GM18511 (cell line): ENCODE data around the gene XKR3.
"Not testable (repeated sequence)": the region's sequence is repeated elsewhere in the genome, so short reads cannot be mapped to it uniquely, and the experiment has no call there.

Source experiments
- ATAC-seq: cut with Tn5 transposase; IDR thresholded peaks from one replicate; pipeline ENCODE4 v1.9.1; 2021; ENCODE audit warnings: mild to moderate bottlenecking, moderate library complexity; ENCODE audit not compliant: unreplicated experiment

The XKR3 gene

DNA sequence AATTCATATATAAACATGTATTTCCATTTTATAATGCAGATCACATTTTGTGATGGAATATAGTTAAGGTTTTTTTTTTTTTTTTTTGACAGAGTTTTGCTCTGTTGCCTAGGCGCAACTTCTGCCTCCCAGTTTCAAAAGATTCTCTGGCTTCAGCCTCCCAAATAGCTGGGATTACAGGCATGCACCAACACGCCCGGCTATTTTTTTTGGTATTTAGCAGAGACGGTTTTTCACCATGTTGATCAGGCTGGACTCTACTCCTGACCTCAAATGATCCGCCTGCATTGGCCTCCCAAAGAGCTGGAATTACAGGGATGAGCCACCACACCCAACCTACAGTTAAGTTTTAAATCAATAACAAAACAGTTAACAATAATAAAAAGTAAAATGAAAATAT, 18.8 kb downstream of the XKR3 start:
- ATAC-seq = no peak

DNA sequence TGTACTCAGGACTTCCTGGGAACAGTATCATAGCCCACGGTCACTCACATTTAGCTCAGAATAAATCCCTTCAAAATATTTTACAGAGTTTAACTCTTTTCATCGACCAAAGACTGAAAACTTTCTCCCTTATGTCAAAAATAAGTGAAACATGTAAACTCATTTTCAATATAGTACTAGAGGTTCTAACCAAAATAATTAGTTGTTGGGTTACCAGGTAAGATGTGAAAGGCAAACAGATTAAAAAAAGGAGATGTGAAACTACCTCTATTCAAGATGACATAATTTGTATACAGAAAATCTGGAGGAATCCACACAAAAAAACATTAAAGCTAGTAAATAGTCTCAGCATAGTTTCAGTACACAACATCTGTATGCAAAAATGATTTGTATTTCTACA, 20.3 kb downstream of the XKR3 start:
- no peak for ATAC-seq

DNA sequence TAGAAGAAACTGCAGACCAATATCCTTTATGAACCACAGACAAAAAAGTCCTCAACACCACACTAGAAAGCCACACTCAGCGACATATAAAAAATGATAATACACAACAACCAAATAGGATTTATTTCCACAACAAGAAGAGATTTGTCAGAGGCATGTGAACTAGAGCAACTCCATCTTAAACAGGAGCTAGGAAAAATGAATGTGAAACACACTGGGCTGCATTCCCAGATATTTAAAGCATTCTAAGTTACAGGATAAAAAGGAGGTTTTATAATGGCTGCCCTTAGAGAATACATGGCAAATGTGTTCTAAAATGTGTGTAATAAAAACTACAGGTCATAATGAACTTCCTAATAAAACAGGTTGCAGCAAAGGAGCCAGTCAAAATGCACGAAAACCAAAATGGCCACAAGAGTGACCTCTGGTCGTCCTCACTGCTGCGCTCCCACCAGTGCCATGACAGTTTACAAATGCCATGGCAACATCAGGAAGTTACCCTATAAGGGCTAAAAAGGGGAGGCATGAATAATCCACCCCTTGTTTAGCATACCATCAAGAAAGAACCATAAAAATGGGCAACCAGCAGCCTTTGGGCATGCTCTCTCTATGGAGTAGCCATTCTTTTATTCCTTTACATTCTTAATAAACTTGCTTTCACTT, 21.8 kb downstream of the XKR3 start:
- ATAC-seq = no peak

DNA sequence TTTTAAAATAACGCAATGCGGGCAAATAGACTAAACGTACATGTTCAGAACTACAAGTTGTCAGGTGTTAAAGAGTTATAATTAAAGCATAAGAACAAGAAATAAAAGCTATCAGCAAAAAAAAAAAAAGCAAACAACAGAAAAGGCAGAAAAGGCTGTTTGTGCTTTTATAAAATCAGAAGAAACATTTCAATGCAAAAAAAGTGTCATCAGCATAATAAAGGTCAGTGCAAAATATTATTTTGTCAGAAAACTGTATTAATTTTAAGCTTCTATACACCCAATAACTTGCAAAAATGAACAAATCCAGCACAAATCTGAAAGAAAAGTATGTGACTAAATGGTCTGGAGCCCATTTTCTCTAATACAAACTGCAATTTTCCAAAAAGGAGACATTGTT, 23.6 kb downstream of the XKR3 start:
- ATAC-seq = no peak

DNA sequence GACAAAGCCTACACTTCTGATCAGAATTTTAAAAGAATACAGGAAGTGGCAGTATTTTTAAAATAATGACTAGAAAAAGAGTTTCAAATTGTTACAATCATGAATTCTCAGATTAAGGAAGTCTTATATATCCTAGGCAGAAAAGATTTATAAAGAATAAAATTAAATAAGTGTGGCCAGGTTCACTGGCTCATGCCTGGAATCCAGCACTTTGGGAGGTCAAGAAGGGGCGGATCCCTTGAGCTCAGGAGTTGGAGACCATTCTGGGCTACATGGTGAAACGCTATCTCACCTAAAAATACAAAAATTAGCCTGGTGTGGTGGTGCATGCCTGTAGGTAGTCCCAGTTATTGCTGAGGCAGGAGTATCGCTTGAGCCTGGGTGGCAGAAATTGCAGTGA, 24.1 kb downstream of the XKR3 start:
- ATAC-seq = no peak

DNA sequence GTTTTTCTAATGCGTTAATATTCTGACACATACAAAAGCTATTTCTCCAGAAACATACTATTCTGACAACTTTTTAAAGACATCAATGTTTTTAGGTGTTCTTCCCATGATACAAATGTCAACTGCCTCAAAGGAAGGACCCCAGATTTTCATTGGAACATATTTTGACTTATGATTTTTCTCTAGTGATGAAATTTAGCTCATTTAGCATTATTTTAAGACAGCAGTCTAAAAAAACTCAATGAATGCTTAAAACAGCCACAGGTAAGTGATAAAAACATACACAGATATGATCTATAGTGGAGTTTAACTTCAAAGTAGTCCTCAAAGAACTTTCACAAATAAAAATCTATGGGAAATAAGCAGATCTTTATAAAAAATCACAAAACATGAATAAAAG, 24.9 kb downstream of the XKR3 start:
- ATAC-seq = no peak

DNA sequence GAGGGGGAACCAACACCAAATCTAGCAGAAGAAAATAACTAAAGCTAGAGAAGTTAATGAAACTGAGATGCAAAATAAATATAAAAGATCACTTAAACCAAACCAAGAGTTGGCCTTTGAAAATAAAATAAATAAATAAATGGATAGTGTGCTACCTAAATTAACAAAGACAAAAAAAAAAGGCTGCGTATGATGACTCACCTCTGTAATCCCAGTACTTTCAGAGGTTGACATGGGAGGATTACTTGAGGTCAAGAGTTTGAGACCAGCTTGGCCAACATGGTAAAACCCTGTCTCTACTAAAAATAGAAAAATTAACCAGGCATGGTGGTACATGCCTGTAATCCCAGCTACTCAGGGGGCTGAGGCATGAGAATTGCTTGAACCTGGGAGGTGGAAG, 29.7 kb downstream of the XKR3 start:
- not testable (repeated sequence) for ATAC-seq

DNA sequence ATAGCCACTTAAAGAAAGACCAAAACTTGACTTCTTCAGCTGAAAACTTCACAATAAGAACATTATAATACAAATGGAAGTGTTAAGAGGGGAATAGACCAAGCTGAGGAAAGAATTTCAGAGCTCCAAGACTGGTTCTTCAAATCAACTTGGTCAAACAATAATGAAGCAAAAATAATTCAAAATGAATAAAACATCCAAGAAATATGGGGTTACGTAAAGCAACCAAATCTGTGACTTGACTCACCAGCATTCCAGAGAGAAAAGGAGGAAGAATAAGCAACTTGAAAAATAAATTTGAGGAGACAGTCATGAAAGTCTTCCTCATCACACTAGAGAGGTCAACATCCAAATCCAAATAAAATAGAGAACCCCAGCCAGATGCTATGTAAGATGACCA, 31.4 kb downstream of the XKR3 start:
- ATAC-seq = no peak

DNA sequence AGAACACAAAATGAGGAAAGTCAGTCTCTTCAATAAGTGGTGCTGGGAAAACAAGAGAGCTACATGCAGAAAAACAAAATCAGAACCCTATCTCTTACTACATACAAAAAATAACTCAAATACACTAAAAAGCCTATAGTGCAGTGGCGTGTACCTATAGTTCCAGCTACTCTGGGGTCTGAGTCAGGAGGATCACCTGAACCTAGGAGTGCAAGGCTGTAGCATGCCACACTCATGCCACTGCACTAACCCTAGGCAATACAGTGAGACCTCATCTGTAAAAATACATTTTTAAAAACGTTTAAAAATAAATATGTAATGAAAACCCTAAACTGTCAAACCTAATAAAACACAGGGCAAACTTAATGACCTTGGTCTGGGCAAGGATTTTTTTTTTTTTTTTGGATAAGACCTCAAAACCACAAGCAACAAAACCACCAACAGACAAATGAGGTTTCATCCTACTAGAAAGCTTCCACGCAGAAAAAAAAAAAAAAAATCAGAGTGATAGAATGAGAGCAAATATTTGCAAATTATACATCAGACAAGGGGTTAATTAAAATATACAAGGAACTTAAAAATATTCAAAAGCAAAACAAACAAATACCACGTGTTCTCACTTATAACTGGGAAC, 35.2 kb downstream of the XKR3 start:
- no peak for ATAC-seq

DNA sequence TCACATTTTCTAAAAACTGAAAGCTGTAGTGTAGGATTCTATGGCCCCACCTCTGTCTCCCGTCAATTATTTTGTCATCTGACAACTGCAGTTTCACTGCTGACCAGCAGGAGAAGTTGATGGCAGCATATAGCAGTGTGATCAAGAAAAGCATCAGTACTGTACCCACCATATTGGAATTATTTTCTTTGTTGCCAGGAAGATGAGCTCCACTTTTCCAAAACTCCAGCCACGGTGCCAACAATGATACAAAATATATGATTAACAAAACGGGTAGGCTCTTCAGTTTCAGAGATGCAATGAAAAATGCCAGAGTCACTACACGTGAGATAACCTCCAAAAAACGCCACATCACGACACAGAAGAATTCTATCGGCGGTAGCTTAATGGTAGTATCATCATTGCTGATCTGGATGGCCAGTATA, 41.3 kb downstream of the XKR3 start:
- ATAC-seq = no peak

DNA sequence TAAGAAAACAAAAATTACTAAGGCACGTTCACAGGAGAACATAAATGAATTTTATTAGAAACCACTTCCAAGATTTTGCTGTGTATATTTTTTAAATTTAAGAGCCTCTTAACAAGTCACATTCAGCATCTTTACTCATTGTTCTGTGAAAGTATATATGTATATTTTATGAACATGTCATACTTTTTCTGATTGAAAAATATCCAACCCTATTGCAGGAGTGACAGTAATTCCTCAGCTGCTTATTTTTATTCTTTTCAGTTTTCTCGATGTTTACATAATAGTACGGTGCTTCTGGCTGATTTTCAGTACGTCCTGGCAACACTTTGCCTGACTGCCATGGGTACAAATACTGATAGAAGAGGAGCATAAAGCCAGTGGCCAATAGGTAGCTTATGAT, 41.8 kb downstream of the XKR3 start:
- ATAC-seq = no peak

DNA sequence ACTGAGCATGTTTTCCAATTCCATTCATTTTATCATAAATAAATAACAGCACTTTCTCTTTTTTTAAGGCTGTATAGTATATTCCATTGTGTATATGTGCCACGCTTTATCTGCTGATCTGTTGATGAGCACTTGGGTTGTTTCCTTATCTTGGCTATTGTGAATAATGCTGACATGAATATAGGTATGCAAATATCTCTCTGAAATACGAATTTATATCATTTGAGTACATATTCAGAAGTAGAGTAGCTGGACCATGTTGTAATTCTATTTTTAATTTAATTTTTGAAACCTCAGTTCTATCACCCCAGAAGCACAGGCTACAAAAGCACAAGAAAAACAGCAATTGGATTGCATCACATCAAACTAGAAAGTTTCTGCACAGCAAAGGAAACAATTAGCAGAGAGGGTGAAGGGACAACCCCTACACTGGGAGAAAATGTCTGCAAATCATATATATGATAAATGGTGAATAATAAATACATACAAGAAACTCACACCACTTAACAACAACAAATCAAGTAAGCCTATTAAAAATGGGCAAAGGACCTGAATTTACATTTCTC, 43.4 kb downstream of the XKR3 start:
- ATAC-seq = no peak

DNA sequence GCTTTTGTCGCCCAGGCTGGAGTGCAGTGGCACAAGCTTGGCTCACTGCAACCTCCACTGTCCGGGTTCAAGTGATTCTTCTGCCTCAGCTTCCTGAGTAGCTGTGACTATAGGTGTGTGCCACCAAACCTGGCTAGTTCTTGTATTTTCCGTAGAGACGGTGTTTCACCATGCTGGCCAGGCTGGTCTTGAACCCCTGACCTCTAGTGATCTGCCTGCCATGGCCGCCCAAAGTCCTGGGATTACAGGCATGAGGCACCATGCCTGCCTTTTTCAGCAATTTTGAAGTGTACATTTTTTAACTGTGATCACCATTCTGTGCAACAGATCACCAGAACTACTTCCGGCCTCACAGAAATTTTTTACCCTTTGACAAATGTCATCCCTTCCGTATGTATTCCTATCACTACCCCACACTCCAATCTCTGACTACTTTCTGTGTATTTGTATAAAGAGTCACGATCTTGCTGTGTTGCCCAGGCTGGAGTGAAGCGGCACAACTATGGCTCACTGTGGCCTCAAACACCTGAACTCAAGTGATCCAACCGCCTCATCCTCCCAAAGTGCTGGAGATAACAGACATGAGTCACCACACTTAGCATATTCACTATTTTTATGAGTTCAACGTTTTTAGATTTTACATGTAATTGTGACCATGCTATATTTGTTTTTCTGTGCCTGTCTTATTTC, 44.0 kb downstream of the XKR3 start:
- no peak for ATAC-seq

DNA sequence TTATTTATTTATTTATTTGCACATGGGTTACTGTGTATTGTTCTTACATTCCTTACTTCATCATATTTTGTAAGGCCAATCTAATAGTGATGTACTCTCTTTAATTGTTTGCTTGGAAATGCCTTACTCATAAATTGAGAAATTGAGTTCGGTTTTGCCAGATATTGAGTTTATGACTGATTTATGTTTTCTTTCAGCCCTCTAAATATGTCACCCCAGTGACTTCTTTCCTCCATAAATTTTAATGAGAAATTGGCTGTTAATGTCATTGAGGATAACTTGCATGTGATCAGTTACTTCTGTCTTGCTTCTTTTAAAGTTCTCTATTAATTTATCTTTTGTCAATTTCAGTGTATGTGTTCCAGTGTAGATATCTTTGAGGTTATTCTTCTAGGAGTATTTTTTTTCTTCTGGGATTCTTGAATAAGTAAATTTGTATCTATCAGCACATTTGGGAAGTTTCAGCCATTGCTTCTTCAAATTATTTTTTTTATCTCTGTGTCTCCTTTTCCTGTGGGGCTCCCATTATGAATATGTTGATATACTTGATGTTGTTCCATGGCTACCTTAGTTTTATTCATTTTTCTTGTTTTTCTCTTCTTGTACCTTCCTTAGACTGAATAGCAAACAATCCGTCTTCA, 47.8 kb downstream of the XKR3 start:
- ATAC-seq = no peak

DNA sequence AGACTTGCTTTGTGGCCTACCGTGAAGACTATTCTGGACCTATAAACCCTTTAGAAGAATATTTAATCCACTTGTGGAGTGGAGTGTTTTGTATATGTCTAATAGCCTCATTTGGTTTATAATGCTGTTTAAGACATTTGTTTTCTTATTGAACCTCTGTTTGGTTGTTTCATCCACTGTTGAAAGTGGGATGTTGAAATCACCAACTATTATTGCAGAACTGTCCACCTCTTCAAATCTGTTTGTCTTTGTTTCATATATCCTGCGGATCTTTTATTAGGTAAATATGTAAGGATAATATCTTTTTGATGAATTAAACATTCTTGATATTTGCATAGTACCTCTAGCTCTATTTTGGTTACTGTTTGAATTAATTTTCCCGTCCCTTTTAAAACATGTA, 49.1 kb downstream of the XKR3 start:
- no peak for ATAC-seq

DNA sequence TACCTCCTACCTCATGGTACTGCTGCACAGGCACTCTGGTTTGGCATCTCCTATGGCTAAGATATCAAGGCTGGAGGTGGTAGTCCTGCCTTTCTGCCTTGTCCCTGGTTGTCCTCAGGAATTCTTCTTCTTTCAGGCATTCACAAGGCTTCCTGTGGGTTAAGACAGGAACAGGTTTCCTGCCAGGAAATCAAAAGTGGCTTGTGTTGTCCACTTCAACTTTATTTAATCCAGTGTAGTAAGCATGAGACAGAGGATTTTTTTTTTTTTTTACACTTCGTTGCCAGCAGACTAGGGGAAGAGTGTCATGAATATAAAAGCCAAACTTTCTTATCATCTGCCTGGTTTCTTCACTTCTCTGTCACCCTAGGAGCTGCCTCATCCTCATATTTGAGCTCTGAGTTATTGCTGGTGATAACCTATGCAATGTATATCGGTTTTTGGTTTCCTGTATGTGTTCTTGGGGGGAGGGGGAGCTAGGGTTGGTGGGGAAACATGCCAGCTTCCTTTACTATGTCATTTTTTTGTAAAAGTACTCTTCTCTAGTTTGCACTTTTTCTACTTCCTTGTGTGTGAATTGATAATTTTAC, 50.2 kb downstream of the XKR3 start:
- ATAC-seq = no peak

DNA sequence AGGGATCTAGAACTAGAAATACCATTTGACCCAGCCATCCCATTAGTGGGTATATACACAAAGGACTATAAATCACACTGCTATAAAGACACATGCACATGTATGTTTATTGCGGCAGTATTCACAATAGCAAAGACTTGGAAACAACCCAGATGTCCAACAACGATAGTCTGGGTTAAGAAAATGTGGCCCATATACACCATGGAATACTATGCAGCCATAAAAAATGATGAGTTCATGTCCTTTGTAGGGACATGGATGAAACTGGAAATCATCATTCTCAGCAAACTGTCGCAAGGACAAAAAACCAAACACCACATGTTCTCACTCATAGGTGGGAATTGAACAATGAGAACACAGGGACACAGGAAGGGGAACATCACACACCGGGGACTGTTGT, 53.6 kb downstream of the XKR3 start:
- ATAC-seq = not testable (repeated sequence)

DNA sequence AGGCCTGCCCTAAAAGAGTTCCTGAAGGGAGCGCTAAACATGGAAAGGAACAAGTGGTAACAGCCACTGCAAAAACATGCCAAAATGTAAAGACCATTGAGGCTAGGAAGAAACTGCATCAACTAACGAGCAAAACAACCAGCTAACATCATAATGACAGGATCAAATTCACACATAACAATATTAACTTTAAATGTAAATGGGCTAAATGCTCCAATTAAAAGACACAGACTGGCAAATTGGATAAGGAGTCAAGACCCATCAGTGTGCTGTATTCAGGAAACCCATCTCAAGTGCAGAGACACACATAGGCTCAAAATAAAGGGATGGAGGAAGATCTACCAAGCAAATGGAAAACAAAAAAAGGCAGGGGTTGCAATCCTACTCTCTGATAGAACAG, 57.3 kb downstream of the XKR3 start:
- ATAC-seq = not testable (repeated sequence)

DNA sequence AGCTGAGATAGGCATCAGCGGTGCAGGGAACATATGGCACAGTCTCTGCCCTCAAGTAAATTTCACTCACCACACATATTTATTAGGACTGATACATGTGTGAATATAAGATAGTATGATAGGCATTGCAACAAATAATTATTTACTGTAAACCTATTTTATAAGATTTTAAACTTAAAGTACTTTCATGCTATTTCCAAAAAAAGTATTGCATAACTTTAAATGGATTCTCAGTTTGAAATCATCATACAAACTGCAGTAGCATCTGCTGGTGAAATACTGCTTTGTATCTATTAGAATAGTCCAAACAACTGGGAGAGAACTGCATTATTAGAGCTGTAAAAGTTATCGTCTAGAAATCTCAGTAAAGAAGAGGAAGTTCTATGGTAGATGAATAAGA, 63.0 kb downstream of the XKR3 start:
- not testable (repeated sequence) for ATAC-seq

DNA sequence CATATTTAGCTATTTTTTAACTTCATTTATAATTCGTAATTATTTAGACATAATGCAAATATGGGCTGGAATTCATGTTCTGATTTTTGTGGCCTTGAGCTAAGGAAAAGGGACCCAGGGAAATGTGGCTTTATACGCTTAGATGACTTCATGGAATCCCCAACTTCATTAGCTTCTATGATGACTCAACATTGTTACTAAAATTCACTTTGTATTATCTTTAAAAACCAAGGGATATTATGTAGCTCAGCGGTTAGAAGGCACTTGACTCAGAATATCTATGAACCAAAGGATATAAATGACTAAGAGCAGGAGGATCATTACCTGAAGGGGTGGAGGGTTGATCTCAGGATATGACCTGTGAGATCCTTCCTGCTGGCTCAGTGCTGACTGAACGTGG, 64.8 kb downstream of the XKR3 start:
- ATAC-seq = not testable (repeated sequence)

DNA sequence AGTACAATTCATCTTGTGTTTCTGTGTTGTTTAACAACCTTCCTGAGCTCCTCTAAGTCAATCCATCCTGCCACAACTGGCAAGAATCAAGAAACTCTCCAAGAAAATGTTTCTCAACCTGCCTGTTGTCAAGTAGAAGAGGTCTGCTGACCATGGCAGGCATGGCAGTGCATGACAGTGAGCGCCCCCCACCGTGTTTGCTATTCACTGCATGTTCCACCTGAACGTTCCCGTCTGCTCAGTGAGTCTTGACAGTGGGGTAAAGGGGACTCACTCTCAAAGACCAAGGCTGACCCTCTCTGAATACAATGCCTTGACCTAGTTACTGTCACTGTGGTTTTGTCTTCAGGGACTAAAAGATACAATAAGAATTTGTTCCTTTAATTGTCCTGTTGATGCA, 75.9 kb downstream of the XKR3 start:
- not testable (repeated sequence) for ATAC-seq
